ENCODE measurements around the gene S100A13. TPM values are rescaled to one million over a fixed set of nuclear protein-coding genes. Genes with fewer than 3 reads are reported as not detected.
"Not testable (repeated sequence)": the region's sequence is repeated elsewhere in the genome, so short reads cannot be mapped to it uniquely, and the experiment has no call there.

The S100A13 gene
- total RNA-seq, 1 donor, result 160 TPM

GRCh38 chr1:153598309-153599172 lies 28.8 kb downstream of the S100A13 start:
- TF ChIP-seq, protein P1, sequence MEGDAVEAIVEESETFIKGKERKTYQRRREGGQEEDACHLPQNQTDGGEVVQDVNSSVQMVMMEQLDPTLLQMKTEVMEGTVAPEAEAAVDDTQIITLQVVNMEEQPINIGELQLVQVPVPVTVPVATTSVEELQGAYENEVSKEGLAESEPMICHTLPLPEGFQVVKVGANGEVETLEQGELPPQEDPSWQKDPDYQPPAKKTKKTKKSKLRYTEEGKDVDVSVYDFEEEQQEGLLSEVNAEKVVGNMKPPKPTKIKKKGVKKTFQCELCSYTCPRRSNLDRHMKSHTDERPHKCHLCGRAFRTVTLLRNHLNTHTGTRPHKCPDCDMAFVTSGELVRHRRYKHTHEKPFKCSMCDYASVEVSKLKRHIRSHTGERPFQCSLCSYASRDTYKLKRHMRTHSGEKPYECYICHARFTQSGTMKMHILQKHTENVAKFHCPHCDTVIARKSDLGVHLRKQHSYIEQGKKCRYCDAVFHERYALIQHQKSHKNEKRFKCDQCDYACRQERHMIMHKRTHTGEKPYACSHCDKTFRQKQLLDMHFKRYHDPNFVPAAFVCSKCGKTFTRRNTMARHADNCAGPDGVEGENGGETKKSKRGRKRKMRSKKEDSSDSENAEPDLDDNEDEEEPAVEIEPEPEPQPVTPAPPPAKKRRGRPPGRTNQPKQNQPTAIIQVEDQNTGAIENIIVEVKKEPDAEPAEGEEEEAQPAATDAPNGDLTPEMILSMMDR (IDR thresholded peaks at IDR 0.05; ENCODE audit: insufficient read depth, low read depth, low read length), result no peak
- DNase-seq (ENCODE audit: low read depth), result peak; percentile 60
- no peak overlapping the region for H3K4me3 ChIP-seq (ENCODE audit: low read depth, low read length)

GRCh38 chr1:153597206-153597605 lies 30.1 kb downstream of the S100A13 start:
- TF ChIP-seq, protein P1 (IDR thresholded peaks at IDR 0.05; ENCODE audit: insufficient read depth, low read depth, low read length), result no peak
- DNase-seq (ENCODE audit: low read depth), result peak; percentile 77
- H3K4me3 ChIP-seq (ENCODE audit: low read depth, low read length), result no peak overlapping the region

- TF ChIP-seq, protein P1 (IDR thresholded peaks at IDR 0.05; ENCODE audit: insufficient read depth, low read depth, low read length), result no peak
- no peak overlapping the region for H3K4me3 ChIP-seq (ENCODE audit: low read depth, low read length)
- DNase-seq (ENCODE audit: low read depth), result no peak
Measured at GRCh38 chr1:153592748-153593147, 34.6 kb downstream of the S100A13 start.

- TF ChIP-seq, protein P1 (IDR thresholded peaks at IDR 0.05; ENCODE audit: insufficient read depth, low read depth, low read length), result no peak
- H3K4me3 ChIP-seq (ENCODE audit: low read depth, low read length), result no peak overlapping the region
- DNase-seq (ENCODE audit: low read depth), result peak; percentile 44
Measured at GRCh38 chr1:153588482-153588881, 38.8 kb downstream of the S100A13 start.

DNA sequence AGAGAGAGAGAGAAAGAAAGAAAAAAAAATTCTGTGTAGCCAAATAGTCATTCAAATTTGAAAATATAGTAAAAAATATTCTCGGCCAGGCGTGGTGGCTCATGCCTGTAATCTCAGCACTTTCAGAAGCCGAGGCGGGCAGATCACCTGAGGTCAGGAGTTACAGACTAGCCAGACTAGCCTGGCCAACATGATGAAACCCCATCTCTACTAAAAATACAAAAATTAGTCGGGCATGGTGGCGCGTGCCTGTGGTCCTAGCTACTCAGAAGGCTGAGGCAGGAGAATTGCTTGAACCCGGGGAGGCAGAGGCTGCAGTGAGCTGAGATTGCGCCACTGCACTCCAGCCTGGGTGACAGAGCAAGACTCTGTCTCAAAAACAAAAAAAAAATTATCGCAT lies 39.3 kb downstream of the S100A13 start:
- not testable (repeated sequence) for H3K4me3 ChIP-seq (ENCODE audit: low read depth, low read length); DNase-seq (ENCODE audit: low read depth)

DNA sequence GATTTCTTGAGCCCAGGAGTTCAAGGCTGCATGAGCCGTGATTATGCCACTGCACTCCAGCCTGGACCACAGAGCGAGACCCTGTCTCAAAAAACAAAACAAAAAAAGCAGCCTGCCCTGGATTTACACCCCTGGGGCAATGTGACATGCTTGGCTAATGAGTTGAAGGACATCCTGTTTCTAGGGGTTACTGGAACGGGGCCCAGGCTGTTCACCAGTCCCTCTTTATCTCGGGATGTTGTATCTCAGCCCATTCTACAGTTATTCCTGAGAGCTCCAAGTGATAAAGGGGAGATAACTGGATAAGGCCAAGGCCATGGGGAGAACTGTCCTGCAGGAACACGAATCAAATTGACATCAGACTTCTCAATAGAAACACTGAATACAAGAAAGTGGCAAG lies 40.0 kb downstream of the S100A13 start:
- no peak for DNase-seq (ENCODE audit: low read depth)
- TF ChIP-seq, protein P1 (IDR thresholded peaks at IDR 0.05; ENCODE audit: insufficient read depth, low read depth, low read length), result no peak
- H3K4me3 ChIP-seq (ENCODE audit: low read depth, low read length), result no peak overlapping the region

DNA sequence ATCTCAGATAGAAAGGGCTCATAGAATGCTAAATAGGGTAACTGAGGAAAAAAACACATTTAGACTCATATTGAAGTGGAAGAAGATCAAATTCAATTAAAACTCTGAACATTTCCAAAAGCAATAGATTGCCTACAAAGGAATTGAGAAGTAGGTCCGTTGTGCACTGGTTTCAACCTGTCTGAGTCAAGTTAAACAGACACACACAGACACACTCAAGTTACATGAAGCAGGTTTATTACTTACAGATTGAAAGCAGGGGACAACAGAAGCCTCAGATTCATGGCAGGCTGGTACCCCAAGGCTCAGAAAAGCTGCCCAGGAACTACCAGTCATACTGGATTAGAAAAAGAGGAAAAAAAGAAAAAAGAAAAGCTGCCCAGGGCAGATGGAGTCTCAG lies 41.0 kb downstream of the S100A13 start:
- DNase-seq (ENCODE audit: low read depth), result no peak
- TF ChIP-seq, protein P1 (IDR thresholded peaks at IDR 0.05; ENCODE audit: insufficient read depth, low read depth, low read length), result no peak

More for the DNA sequence above, 41.0 kb downstream of the S100A13 start:
- no peak overlapping the region for H3K4me3 ChIP-seq (ENCODE audit: low read depth, low read length)
